GM21723 (cell line): ENCODE data around the gene SLC38A11.
"Not testable (repeated sequence)": the region's sequence is repeated elsewhere in the genome, so short reads cannot be mapped to it uniquely, and the experiment has no call there.

Source experiments
- ATAC-seq: cut with Tn5 transposase; IDR thresholded peaks from one replicate; pipeline ENCODE4 v1.9.1; 2021; ENCODE audit warnings: mild to moderate bottlenecking, moderate library complexity; ENCODE audit not compliant: unreplicated experiment

Gene SLC38A11

GRCh38 chr2:164954954-164955701 lies at the start of gene SLC38A11:
Gene SLC38A11 (minus strand): TSS chr2:164955525. CDS start chr2:164955247, 278 bp downstream.
- no peak for ATAC-seq

GRCh38 chr2:165003443-165004130 lies 48.3 kb upstream of the SLC38A11 start:
- no peak for ATAC-seq

GRCh38 chr2:165002638-165003037 lies 47.3 kb upstream of the SLC38A11 start:
- no peak for ATAC-seq

GRCh38 chr2:164994664-164995299 lies 39.5 kb upstream of the SLC38A11 start:
- ATAC-seq = not testable (repeated sequence)

GRCh38 chr2:164993287-164994016 lies 38.1 kb upstream of the SLC38A11 start:
- ATAC-seq = no peak

- ATAC-seq = peak; percentile 54
Measured at GRCh38 chr2:164992818-164993217, 37.5 kb upstream of the SLC38A11 start.

GRCh38 chr2:164992093-164992454 lies 36.7 kb upstream of the SLC38A11 start:
- ATAC-seq = peak; percentile 58

- ATAC-seq = peak; percentile 86
Measured at GRCh38 chr2:164991361-164992092, 36.2 kb upstream of the SLC38A11 start.

GRCh38 chr2:164990953-164991352 lies 35.6 kb upstream of the SLC38A11 start:
- not testable (repeated sequence) for ATAC-seq

GRCh38 chr2:164988805-164989204 lies 33.5 kb upstream of the SLC38A11 start:
- not testable (repeated sequence) for ATAC-seq

- not testable (repeated sequence) for ATAC-seq
Measured at GRCh38 chr2:164986027-164986426, 30.7 kb upstream of the SLC38A11 start.

- no peak for ATAC-seq
Measured at GRCh38 chr2:164984428-164984827, 29.1 kb upstream of the SLC38A11 start.

- no peak for ATAC-seq
Measured at GRCh38 chr2:164981217-164981990, 26.1 kb upstream of the SLC38A11 start.

- not testable (repeated sequence) for ATAC-seq
Measured at GRCh38 chr2:164980688-164981087, 25.4 kb upstream of the SLC38A11 start.

- no peak for ATAC-seq
Measured at GRCh38 chr2:164979113-164979512, 23.8 kb upstream of the SLC38A11 start.

- ATAC-seq = not testable (repeated sequence)
Measured at GRCh38 chr2:164976875-164977470, 21.6 kb upstream of the SLC38A11 start.

- no peak for ATAC-seq
Measured at GRCh38 chr2:164976301-164976700, 21.0 kb upstream of the SLC38A11 start.

- ATAC-seq = no peak
Measured at GRCh38 chr2:164975891-164976290, 20.6 kb upstream of the SLC38A11 start.

- ATAC-seq = no peak
Measured at GRCh38 chr2:164974221-164974620, 18.9 kb upstream of the SLC38A11 start.
